ENCODE data around the gene PCSK1. TPM values are rescaled to one million over a fixed set of nuclear protein-coding genes. Genes with fewer than 3 reads are reported as not detected.

Gene PCSK1
- total and polyA plus RNA-seq, 2 of the 4 experiments (the other 2 are of a cell fraction): not detected

DNA sequence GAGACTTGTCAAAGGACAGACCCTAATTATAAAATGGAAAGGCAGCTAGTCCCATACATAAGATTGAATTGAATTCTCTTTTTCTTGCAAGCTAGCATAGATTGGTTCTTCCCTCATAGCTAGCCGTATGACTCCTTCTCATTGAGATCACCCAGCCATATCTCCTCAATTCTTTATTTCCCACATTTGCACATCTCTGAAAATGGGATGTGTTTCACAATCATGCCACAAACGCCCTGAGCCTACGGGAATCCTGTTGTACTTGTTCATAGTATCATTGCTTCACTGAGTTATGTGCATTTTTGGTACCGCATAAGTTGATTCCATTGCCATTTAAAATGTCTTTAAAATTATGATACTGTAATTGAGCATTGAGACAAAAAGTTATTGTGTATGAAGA lies 90.5 kb downstream of the PCSK1 start:
- DNase-seq (no peak), ATAC-seq (ENCODE audit: low read depth) (no peak)
- H2AFZ ChIP-seq (replicated peaks; ENCODE audit: low read length, poor library complexity): no peak overlapping the region
- H4K8ac ChIP-seq (ENCODE audit: low read depth in 2 of 2, low read length in 2 of 2): no peak overlapping the region
- H3K18ac ChIP-seq (ENCODE audit: low read depth, low read length): no peak overlapping the region
- H4K20me1 ChIP-seq (ENCODE audit: insufficient read depth, low read length): no peaks in the 10 kb centered on the region
- H3K36me3 ChIP-seq (ENCODE audit: control insufficient read depth, insufficient read depth, low read length): no peaks in the 10 kb centered on the region
- in situ Hi-C loops (cut with MboI; ENCODE audit: low sequenced_read_pairs): loop anchor here (10.0 kb wide), 1 partner anchor 402 kb away; no protein-coding TSS in a partner anchor
- BruUV-seq (replicated peaks): no TSS peak
- H3K79me1 ChIP-seq (ENCODE audit: low read depth in 1 of 2, low read length in 2 of 2): 0 out of 4 replicates have a peak, but pooled peaks cover 0 to 3% of the 10 kb centered on the region in 2 experiments
- POLR2A ChIA-PET (ENCODE audit: unreplicated experiment): no interaction called here
- no peak overlapping the region for H2AK5ac ChIP-seq (ENCODE audit: low read depth, low read length)
- no peak overlapping the region for H3K4me2 ChIP-seq (ENCODE audit: low read depth, low read length)
- no peak overlapping the region for H4K5ac ChIP-seq (ENCODE audit: low read depth, low read length)
- no peak overlapping the region for H2BK15ac ChIP-seq (ENCODE audit: low read depth, low read length)
- H2BK120ac ChIP-seq (ENCODE audit: low read depth, low read length): no peak overlapping the region
- no CpG with 5 or more reads among the region's 4 CpGs for WGBS, 2 experiments (ENCODE audit: extremely low coverage in 2 of 2, insufficient read length in 1 of 2)
- no peak overlapping the region for H3K4ac ChIP-seq (ENCODE audit: low read depth, low read length)
- H3K56ac ChIP-seq (ENCODE audit: extremely low read depth, insufficient read depth, low read length): no peak overlapping the region
- H2BK5ac ChIP-seq (ENCODE audit: low read depth, low read length, poor library complexity, severe bottlenecking): no peak overlapping the region
- no peaks in the 10 kb centered on the region for H3K9me1 ChIP-seq (ENCODE audit: insufficient read depth, low read length)
- TF ChIP-seq, protein P1, sequence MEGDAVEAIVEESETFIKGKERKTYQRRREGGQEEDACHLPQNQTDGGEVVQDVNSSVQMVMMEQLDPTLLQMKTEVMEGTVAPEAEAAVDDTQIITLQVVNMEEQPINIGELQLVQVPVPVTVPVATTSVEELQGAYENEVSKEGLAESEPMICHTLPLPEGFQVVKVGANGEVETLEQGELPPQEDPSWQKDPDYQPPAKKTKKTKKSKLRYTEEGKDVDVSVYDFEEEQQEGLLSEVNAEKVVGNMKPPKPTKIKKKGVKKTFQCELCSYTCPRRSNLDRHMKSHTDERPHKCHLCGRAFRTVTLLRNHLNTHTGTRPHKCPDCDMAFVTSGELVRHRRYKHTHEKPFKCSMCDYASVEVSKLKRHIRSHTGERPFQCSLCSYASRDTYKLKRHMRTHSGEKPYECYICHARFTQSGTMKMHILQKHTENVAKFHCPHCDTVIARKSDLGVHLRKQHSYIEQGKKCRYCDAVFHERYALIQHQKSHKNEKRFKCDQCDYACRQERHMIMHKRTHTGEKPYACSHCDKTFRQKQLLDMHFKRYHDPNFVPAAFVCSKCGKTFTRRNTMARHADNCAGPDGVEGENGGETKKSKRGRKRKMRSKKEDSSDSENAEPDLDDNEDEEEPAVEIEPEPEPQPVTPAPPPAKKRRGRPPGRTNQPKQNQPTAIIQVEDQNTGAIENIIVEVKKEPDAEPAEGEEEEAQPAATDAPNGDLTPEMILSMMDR (conservative IDR thresholded peaks at IDR 0.05; ENCODE audit: low read depth, low read length): no peak
- TF ChIP-seq CEBPB (IDR thresholded peaks at IDR 0.05; ENCODE audit: low read depth, low read length): peak; percentile 56; the same call in 1 of the 2 replicates
- no peak for TF ChIP-seq NFE2L2 (IDR thresholded peaks at IDR 0.05; ENCODE audit: low read depth, low read length)
- TF ChIP-seq MAZ (IDR thresholded peaks at IDR 0.05; ENCODE audit: borderline replicate concordance, low read depth, low read length): no peak
- no peaks in the 10 kb centered on the region for H3K27me3 ChIP-seq (ENCODE audit: control insufficient read depth, insufficient read depth, low read length)
- H2AK9ac ChIP-seq (replicated peaks; ENCODE audit: low read depth, low read length, poor library complexity): no peak overlapping the region
- H3K9me3 ChIP-seq (ENCODE audit: control insufficient read depth, insufficient read depth, low read length): no peaks in the 10 kb centered on the region
- CTCF ChIA-PET: interaction anchor here (0.9 kb wide), 1 partner anchor 259 kb away, joined by 3 read pairs; no protein-coding TSS in a partner anchor
- no peak overlapping the region; the same call in 1 of the 2 replicates for H4K91ac ChIP-seq (ENCODE audit: insufficient read depth, low read depth, low read length)
- intact Hi-C loops (cut with micrococcal nuclease): loop anchor here (5.0 to 10.0 kb wide), 2 partner anchors 342 to 560 kb away; no protein-coding TSS in a partner anchor
- H3K4me3 ChIP-seq (ENCODE audit: insufficient read depth, low read depth, low read length): no peak overlapping the region
- H2BK20ac ChIP-seq (ENCODE audit: low read depth, low read length): no peak overlapping the region
- no peak overlapping the region for H3K14ac ChIP-seq (replicated peaks; ENCODE audit: low read depth, low read length)
- H3K27ac ChIP-seq (ENCODE audit: insufficient read depth, low read length): no peak overlapping the region
- no peak overlapping the region for H3K23ac ChIP-seq (ENCODE audit: low read depth, low read length)
- H3K4me1 ChIP-seq (ENCODE audit: control insufficient read depth, insufficient read depth, low read length): peaks cover 4% of the 10 kb centered on the region
- H3K9ac ChIP-seq (ENCODE audit: low read depth, low read length): no peak overlapping the region
- dilution Hi-C loops (cut with HindIII; ENCODE audit: low sequenced_read_pairs, unreplicated experiment): no loop called here

Other genes with a start within 250 kb of the PCSK1 start
- gene CAST, start 229.1 kb upstream of the PCSK1 start, total RNA-seq (2012; rRNA removed): 128 and 183 TPM in 2 replicates
- 81.9 and 91.3 TPM in 2 replicates for gene CAST, start 229.1 kb upstream of the PCSK1 start, polyA plus RNA-seq (2012; rRNA removed)